A172 (cell line): ENCODE results near the gene PARD3B. TPM values are rescaled to one million over a fixed set of nuclear protein-coding genes. Genes with fewer than 3 reads are reported as not detected.

Experiments
- DNase-seq: peaks from one replicate; pipeline ENCODE4 v3.0.0-alpha.2; 2015; ENCODE audit warnings: low spot score
- total RNA-seq: library from RNA; depleted of rRNA; stranded (reverse); fragments of >200 nt; shearing (Covaris generic); gene quantifications from 2 replicates; pipeline ENCODE4 v1.2.3, GENCODE V29; 2014

The PARD3B gene
- total RNA-seq, 1 experiment from 2014 or later = 5.4 TPM

GRCh38 chr2:204840504-204840903 is 295.2 kb downstream of the PARD3B start:
- no peak for DNase-seq

- no peak for DNase-seq
Measured at GRCh38 chr2:204842068-204842467, 296.8 kb downstream of the PARD3B start.

GRCh38 chr2:204842661-204843485 is 297.6 kb downstream of the PARD3B start:
- peak; percentile 84 for DNase-seq

- no peak for DNase-seq
Measured at GRCh38 chr2:204846471-204846870, 301.2 kb downstream of the PARD3B start.

- no peak for DNase-seq
Measured at GRCh38 chr2:204849892-204850291, 304.6 kb downstream of the PARD3B start.

- no peak for DNase-seq
Measured at GRCh38 chr2:204850581-204850980, 305.3 kb downstream of the PARD3B start.

- no peak for DNase-seq
Measured at GRCh38 chr2:204853905-204854304, 308.6 kb downstream of the PARD3B start.

- no peak for DNase-seq
Measured at GRCh38 chr2:204860274-204860673, 315.0 kb downstream of the PARD3B start.

GRCh38 chr2:204862809-204863208 is 317.5 kb downstream of the PARD3B start:
- DNase-seq = no peak

- DNase-seq = no peak
Measured at GRCh38 chr2:204863336-204863735, 318.1 kb downstream of the PARD3B start.

- DNase-seq = no peak
Measured at GRCh38 chr2:204869132-204869823, 324.0 kb downstream of the PARD3B start.

- no peak for DNase-seq
Measured at GRCh38 chr2:204870053-204870452, 324.8 kb downstream of the PARD3B start.

GRCh38 chr2:204871231-204871953 is 326.1 kb downstream of the PARD3B start:
- peak; percentile 37 for DNase-seq

- no peak for DNase-seq
Measured at GRCh38 chr2:204876311-204876710, 331.0 kb downstream of the PARD3B start.

- no peak for DNase-seq
Measured at GRCh38 chr2:204877691-204878090, 332.4 kb downstream of the PARD3B start.

GRCh38 chr2:204880928-204881327 is 335.7 kb downstream of the PARD3B start:
- DNase-seq = no peak

GRCh38 chr2:204881655-204882054 is 336.4 kb downstream of the PARD3B start:
- DNase-seq = no peak

GRCh38 chr2:204885747-204886146 is 340.5 kb downstream of the PARD3B start:
- no peak for DNase-seq

GRCh38 chr2:204886713-204887112 is 341.4 kb downstream of the PARD3B start:
- DNase-seq = no peak

GRCh38 chr2:204888222-204888621 is 342.9 kb downstream of the PARD3B start:
- no peak for DNase-seq

GRCh38 chr2:204890680-204891079 is 345.4 kb downstream of the PARD3B start:
- DNase-seq = no peak

- no peak for DNase-seq
Measured at GRCh38 chr2:204891739-204892138, 346.5 kb downstream of the PARD3B start.
